NCI-H187 (cell line): ENCODE measurements around the gene PCDHB15.
"Not testable (repeated sequence)": the region's sequence is repeated elsewhere in the genome, so short reads cannot be mapped to it uniquely, and the experiment has no call there.

Experiments used
- DNase-seq, 2 experiments: peaks; one replicate each; lab custom pipeline; 2025; lab: John Stamatoyannopoulos, UW

The PCDHB15 gene

DNA sequence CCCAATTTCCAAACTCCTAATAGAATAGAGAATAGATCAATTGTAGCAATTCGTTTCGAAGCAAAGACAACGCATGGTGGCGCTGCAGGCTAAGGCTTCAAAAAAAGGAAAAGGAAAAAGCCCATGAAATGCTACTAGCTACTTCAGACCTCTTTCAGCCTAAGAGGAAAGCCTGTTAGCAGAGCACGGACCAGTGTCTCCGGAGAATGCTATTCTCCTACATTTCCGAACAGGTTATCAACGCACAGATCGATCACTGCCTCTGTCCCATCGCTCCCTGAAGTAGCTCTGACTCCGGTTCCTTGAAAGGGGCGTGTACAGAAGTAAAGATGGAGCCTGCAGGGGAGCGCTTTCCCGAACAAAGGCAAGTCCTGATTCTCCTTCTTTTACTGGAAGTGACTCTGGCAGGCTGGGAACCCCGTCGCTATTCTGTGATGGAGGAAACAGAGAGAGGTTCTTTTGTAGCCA, at the start of gene PCDHB15:
Gene PCDHB15 (plus strand): TSS at position 146 of the 468 bp plus-strand sequence. CDS start 184 bp downstream, at position 330.
- no peak for DNase-seq

DNA sequence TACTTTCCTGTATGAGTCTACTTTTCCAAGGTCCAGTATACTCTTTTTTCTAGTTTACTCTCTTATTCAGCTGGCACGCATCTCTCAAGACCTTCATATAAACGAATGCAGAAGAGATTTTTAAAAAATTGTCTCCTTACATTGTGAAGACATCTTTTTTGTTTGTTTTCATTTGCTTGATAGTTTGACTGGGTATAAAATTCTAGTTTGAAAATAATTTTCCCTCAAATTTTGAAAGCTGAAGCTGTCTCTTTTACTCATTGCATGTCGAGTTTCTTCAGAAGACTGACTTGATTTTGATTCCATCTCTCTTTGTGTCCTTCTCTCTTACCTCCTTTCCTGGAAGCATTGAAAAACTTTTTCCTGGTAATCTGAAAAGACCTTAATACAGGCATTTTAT, 48.8 kb upstream of the PCDHB15 start:
- DNase-seq = no peak

DNA sequence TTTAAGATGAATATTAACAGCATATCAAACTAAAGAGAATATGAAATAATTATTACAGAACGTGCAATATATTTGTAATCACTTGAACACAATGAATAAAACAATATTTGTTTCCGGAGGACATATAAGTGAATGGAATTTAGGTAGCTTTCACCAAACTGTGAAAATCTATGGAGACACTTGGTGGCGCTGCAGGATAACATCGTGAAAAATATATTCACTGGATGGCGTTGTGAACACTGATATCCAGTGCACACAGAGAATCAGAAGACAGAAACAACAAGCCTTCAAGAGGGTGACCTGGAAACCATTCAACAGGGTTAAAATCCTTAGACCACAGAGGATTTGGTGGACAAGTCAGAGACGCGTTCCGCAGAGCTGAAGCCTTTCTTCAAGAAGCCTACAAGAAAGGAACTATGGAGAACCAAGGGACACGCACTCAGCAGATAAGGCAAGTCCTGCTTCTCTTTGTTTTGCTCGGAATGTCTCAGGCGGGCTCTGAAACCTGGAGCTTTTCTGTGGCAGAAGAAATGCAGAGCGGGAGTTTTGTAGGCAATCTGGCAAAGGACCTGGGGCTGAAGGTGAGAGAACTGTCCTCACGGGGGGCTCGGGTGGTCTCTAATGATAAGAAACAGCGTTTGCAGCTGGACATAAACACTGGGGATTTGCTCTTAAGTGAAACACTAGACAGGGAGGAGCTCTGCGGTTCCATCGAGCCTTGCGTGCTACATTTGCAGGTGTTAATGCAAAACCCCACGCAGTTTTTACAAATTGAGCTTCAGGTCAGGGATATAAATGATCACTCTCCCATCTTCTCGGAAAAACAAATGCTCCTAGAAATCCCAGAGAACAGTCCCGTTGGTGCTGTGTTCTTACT, 45.6 kb upstream of the PCDHB15 start, which contains the start of gene PCDHB11:
Gene PCDHB11 (plus strand): TSS at position 269 of the 877 bp plus-strand sequence. CDS start 148 bp downstream, at position 417.
- DNase-seq = peak; percentile 38 to 78

DNA sequence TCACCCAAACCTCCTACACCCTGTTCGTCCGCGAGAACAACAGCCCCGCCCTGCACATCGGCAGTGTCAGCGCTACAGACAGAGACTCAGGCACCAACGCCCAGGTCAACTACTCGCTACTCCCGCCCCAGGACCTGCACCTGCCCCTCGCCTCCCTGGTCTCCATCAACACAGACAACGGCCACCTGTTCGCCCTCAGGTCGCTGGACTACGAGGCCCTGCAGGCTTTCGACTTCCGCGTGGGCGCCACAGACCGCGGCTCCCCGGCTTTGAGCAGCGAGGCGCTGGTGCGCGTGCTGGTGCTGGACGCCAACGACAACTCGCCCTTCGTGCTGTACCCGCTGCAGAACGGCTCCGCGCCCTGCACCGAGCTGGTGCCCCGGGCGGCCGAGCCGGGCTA, 44.1 kb upstream of the PCDHB15 start:
- not testable (repeated sequence) for DNase-seq

DNA sequence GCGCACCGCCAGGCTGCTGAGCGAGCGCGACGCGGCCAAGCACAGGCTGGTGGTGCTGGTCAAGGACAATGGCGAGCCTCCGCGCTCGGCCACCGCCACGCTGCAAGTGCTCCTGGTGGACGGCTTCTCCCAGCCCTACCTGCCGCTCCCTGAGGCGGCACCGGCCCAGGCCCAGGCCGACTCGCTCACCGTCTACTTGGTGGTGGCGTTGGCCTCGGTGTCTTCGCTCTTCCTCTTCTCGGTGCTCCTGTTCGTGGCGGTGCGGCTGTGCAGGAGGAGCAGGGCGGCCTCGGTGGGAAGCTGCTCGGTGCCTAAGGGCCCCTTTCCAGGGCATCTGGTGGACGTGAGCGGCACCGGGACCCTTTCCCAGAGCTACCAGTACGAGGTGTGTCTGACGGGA, 43.5 kb upstream of the PCDHB15 start:
- not testable (repeated sequence) for DNase-seq

DNA sequence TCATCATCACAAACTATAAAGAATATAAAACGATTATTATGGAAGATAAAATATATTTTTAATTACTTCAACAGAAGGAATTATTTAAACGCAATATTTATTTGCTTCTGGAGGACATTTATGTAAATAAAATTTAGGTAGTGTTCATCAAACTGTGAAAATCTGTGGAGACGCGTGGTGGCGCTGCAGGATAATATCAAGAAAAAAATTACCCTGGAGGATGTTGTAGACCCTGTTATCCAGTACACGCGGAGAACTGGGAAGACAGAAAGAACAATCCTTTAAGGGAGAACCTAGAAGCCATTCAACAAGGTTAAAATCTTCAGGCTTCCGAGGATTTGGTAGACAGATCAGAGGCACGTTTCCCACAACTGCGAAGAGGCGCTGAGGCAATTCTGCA, 36.7 kb upstream of the PCDHB15 start, which contains the start of gene PCDHB12:
Gene PCDHB12 (plus strand): TSS at position 242 of the 400 bp plus-strand sequence. CDS start 189 bp downstream, outside the sequence.
- DNase-seq = no peak

DNA sequence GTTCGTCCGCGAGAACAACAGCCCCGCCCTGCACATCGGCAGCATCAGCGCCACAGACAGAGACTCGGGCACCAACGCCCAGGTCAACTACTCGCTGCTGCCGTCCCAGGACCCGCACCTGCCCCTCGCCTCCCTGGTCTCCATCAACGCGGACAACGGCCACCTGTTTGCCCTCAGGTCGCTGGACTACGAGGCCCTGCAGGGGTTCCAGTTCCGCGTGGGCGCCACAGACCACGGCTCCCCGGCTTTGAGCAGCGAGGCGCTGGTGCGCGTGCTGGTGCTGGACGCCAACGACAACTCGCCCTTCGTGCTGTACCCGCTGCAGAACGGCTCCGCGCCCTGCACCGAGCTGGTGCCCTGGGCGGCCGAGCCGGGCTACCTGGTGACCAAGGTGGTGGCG, 34.9 kb upstream of the PCDHB15 start:
- DNase-seq = not testable (repeated sequence)

DNA sequence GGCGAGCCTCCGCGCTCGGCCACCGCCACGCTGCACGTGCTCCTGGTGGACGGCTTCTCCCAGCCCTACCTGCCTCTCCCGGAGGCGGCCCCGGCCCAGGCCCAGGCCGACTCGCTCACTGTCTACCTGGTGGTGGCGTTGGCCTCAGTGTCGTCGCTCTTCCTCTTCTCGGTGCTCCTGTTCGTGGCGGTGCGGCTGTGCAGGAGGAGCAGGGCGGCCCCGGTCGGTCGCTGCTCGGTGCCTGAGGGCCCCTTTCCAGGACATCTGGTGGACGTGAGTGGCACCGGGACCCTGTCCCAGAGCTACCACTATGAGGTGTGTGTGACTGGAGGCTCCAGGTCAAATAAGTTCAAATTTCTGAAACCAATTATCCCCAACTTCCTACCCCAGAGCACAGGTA, 34.3 kb upstream of the PCDHB15 start:
- DNase-seq = not testable (repeated sequence)

DNA sequence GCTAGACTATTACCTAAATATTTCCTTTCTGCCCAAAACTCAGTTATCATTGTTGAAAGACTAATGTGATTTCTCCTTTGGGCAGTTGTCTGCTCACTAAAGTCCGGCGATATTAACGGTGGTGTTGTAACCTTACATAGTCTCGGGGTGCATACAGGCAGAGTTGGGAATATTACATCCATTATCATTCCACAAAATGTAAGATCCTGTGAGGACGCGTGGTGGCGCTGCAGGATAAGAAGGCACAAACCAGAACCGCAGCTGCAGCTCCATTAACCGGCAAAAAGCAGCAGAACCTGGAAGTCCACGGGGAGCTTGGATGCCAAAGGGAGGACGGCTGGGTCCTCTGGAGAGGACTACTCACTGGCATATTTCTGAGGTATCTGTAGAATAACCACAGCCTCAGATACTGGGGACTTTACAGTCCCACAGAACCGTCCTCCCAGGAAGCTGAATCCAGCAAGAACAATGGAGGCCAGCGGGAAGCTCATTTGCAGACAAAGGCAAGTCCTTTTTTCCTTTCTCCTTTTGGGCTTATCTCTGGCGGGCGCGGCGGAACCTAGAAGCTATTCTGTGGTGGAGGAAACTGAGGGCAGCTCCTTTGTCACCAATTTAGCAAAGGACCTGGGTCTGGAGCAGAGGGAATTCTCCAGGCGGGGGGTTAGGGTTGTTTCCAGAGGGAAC, 31.4 kb upstream of the PCDHB15 start, which contains the start of gene PCDHB13:
Gene PCDHB13 (plus strand): TSS at position 264 of the 684 bp plus-strand sequence. CDS start 205 bp downstream, at position 469.
- not testable (repeated sequence) for DNase-seq

DNA sequence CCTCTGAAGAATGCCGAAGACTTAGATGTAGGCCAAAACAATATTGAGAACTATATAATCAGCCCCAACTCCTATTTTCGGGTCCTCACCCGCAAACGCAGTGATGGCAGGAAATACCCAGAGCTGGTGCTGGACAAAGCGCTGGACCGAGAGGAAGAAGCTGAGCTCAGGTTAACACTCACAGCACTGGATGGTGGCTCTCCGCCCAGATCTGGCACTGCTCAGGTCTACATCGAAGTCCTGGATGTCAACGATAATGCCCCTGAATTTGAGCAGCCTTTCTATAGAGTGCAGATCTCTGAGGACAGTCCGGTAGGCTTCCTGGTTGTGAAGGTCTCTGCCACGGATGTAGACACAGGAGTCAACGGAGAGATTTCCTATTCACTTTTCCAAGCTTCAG, 30.6 kb upstream of the PCDHB15 start:
- DNase-seq = not testable (repeated sequence)

DNA sequence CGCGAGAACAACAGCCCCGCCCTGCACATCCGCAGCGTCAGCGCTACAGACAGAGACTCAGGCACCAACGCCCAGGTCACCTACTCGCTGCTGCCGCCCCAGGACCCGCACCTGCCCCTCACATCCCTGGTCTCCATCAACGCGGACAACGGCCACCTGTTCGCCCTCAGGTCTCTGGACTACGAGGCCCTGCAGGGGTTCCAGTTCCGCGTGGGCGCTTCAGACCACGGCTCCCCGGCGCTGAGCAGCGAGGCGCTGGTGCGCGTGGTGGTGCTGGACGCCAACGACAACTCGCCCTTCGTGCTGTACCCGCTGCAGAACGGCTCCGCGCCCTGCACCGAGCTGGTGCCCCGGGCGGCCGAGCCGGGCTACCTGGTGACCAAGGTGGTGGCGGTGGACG, 29.7 kb upstream of the PCDHB15 start:
- not testable (repeated sequence) for DNase-seq

DNA sequence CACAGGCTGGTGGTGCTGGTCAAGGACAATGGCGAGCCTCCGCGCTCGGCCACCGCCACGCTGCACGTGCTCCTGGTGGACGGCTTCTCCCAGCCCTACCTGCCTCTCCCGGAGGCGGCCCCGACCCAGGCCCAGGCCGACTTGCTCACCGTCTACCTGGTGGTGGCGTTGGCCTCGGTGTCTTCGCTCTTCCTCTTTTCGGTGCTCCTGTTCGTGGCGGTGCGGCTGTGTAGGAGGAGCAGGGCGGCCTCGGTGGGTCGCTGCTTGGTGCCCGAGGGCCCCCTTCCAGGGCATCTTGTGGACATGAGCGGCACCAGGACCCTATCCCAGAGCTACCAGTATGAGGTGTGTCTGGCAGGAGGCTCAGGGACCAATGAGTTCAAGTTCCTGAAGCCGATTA, 29.2 kb upstream of the PCDHB15 start:
- not testable (repeated sequence) for DNase-seq

DNA sequence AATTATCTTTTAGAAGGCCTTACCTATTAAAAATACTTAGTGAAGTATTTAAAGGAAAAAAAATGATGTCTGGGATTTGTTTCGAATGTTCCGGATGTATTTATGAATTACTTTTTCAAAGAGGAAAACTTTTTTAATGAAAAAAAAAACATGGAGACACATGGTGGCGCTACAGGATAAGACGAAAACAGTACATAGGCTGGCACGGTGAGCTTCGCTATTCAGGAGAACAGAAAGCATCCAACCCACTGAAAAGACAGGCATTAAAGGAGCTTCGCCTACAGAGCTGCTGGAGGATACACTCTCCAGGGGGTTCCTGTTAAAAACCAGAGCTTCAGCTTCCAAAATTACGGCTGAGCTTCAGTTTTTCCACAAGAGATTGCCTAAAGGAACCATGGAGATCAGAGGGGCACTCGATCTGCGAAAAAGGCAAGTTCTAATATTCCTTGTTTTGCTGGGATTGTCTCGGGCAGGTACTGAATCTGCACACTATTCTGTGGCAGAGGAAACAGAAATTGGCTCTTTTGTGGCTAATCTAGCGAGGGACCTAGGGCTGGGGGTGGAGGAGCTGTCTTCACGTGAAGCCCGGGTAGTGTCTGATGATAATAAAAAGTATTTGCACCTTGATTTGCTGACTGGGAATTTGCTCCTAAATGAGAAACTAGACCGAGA, 21.9 kb upstream of the PCDHB15 start, which contains the start of gene PCDHB14:
Gene PCDHB14 (plus strand): TSS at position 232 of the 672 bp plus-strand sequence. CDS start 163 bp downstream, at position 395.
- DNase-seq = peak; percentile 3 to 22

DNA sequence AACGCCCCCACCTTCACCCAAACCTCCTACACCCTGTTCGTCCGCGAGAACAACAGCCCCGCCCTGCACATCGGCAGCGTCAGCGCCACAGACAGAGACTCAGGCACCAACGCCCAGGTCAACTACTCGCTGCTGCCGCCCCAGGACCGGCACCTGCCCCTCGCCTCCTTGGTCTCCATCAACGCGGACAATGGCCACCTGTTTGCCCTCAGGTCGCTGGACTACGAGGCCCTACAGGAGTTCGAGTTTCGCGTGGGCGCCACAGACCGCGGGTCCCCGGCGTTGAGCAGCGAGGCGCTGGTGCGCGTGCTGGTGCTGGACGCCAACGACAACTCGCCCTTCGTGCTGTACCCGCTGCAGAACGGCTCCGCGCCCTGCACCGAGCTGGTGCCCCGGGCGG, 20.4 kb upstream of the PCDHB15 start:
- not testable (repeated sequence) for DNase-seq

DNA sequence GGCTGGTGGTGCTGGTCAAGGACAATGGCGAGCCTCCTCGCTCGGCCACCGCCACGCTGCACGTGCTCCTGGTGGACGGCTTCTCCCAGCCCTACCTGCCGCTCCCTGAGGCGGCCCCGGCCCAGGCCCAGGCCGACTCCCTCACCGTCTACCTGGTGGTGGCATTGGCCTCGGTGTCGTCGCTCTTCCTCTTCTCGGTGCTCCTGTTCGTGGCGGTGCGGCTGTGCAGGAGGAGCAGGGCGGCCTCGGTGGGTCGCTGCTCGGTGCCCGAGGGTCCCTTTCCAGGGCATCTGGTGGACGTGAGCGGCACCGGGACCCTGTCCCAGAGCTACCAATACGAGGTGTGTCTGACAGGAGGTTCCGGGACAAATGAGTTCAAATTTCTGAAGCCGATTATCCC, 19.8 kb upstream of the PCDHB15 start:
- not testable (repeated sequence) for DNase-seq

DNA sequence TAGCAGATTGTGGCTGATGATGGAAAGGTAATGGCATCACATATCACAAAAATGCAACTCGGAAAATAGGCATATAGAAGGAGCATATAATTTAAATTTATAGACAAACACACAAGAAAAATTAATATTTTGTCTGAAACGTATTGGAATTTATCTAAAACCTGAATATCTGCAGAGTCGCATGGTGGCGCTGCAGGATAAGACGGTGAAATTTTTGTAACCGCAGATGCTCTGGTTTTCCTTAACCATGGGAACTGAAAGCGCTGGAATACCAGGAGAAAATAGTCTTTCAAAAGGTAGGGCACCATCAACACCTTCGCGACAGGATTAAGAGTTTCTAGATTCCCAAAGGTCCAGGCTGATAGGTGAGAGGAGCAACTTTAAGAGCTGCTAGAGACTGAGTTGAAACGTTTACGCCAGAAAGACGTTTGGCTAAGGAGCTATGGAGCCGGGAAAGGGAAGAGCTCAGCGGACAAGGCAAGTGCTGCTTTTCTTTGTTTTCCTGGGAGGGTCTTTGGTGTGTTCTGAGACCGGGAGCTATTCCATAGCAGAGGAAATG, 11.0 kb upstream of the PCDHB15 start:
- DNase-seq = peak in 1 of 2 experiments; percentile 15

DNA sequence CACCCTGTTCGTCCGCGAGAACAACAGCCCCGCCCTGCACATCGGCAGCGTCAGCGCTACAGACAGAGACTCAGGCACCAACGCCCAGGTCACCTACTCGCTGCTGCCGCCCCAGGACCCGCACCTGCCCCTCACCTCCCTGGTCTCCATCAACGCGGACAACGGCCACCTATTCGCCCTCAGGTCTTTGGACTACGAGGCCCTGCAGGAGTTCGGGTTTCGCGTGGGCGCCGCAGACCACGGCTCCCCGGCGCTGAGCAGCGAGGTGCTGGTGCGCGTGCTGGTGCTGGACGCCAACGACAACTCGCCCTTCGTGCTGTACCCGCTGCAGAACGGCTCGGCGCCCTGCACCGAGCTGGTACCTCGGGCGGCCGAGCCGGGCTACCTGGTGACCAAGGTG, 9.3 kb upstream of the PCDHB15 start:
- DNase-seq = not testable (repeated sequence)

DNA sequence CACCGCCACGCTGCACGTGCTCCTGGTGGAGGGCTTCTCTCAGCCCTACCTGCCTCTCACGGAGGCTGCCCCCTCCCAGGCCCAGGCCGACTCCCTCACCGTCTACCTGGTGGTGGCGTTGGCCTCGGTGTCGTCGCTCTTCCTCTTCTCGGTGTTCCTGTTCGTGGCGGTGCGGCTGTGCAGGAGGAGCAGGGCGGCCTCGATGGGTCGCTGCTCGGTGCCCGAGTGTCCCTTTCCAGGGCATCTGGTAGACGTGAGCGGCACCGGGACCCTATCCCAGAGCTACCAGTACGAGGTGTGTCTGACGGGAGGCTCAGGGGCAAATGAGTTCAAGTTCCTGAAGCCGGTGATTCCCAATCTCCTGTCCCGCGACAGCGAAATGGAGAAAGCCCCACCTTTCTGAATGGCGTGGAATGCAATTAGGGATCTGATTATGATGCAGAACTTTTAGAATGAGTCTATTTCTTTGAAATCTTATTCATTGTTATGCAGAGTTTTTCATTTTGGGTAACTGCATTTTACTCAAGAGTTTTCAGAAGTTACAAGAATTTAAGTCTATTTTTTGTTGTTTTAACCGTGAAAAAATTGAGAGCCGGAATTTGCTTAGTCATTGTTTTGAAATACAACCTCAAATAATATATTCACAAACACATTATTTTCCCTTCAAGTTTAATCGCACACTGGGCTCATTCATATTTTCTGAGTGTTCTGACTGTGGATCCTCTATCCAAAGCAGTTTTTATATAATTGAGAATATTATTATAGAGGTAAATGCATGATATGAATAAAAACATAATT, 8.5 kb upstream of the PCDHB15 start:
- no peak for DNase-seq

DNA sequence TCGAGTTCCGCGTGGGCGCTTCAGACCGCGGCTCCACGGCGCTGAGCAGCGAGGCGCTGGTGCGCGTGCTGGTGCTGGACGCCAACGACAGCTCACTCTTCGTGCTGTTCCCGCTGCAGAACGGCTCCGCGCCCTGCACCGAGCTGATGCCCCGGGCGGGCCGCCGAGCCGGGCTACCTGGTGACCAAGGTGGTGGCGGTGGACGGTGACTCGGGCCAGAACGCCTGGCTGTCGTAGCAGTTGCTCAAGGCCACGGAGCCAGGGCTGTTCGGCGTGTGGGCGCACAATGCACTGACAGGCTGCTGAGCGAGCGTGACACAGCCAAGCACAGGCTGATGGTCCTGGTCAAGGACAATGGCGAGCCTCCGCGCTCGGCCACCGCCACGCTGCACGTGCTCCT, 3.7 kb upstream of the PCDHB15 start:
- DNase-seq = no peak

DNA sequence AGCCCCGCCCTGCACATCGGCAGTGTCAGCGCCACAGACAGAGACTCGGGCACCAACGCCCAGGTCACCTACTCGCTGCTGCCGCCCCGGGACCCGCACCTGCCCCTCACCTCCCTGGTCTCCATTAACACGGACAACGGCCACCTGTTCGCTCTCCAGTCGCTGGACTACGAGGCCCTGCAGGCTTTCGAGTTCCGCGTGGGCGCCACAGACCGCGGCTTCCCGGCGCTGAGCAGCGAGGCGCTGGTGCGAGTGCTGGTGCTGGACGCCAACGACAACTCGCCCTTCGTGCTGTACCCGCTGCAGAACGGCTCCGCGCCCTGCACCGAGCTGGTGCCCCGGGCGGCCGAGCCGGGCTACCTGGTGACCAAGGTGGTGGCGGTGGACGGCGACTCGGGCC, 1.8 kb downstream of the PCDHB15 start:
- DNase-seq = not testable (repeated sequence)

DNA sequence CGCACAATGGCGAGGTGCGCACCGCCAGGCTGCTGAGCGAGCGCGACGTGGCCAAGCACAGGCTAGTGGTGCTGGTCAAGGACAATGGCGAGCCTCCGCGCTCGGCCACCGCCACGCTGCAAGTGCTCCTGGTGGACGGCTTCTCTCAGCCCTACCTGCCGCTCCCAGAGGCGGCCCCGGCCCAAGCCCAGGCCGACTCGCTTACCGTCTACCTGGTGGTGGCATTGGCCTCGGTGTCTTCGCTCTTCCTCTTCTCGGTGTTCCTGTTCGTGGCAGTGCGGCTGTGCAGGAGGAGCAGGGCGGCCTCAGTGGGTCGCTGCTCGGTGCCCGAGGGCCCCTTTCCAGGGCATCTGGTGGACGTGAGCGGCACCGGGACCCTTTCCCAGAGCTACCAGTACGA, 2.2 kb downstream of the PCDHB15 start:
- DNase-seq = not testable (repeated sequence)
